Astrocyte (in vitro differentiated cells and primary cell): Measurements from ENCODE around the gene RIPOR2.

Experiments used
- CTCF ChIP-seq: IDR thresholded peaks from 2 replicates; pipeline ENCODE4 v1.5.1; 2011; ENCODE audit warnings: low read depth, mild to moderate bottlenecking, inconsistent platforms, low read length, moderate library complexity; ENCODE audit not compliant: insufficient read depth
- EZH2 ChIP-seq: IDR thresholded peaks from 2 replicates; pipeline ENCODE4 v1.6.1; 2012; ENCODE audit warnings: mild to moderate bottlenecking, low read length, inconsistent platforms; ENCODE audit not compliant: insufficient read depth

DNA sequence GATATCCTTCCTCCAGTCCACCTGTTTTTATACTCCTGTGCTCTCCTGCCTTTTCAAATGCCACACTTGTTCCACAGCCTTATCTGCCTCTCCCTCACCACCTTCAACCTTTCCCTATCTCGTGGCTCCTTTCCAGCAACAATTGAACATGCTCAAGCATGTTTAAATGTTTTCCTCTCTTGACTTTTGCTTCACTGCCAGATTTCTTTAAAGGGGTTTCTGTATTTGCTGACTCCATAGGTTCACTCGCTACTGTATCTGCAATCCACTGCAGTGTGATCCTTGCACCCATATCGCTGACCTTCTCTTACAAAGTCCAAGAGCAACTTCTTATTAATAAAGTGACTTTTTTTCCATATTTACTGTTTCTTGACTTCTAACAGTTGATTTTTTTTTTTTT, 172.2 kb downstream of the RIPOR2 start:
- TF ChIP-seq CTCF (no peak), EZH2 (no peak)
